HG03457 (cell line): Measurements from ENCODE around the gene RAF1.
A peak's percentile ranks its signal among the peaks of the same experiment; 100 is the strongest.
"Not testable (repeated sequence)": the region's sequence is repeated elsewhere in the genome, so short reads cannot be mapped to it uniquely, and the experiment has no call there.

ENCODE experiments used
- ATAC-seq: cut with Tn5 transposase; IDR thresholded peaks from one replicate; pipeline ENCODE4 v1.9.1; 2021; ENCODE audit warnings: moderate number of reproducible peaks; ENCODE audit not compliant: unreplicated experiment

The RAF1 gene

GRCh38 chr3:12562451-12562850 lies 101.5 kb downstream of the RAF1 start:
- no peak for ATAC-seq

- ATAC-seq, result no peak
Observed at GRCh38 chr3:12561397-12561796, 102.5 kb downstream of the RAF1 start.

GRCh38 chr3:12560505-12561190 lies 103.3 kb downstream of the RAF1 start:
- ATAC-seq, result peak; percentile 37

GRCh38 chr3:12559520-12559919 lies 104.4 kb downstream of the RAF1 start:
- no peak for ATAC-seq

- ATAC-seq, result no peak
Observed at GRCh38 chr3:12558706-12559105, 105.2 kb downstream of the RAF1 start.

- no peak for ATAC-seq
Observed at GRCh38 chr3:12557473-12558100, 106.3 kb downstream of the RAF1 start.

- peak; percentile 76 for ATAC-seq
Observed at GRCh38 chr3:12556690-12557472, 107.0 kb downstream of the RAF1 start, which contains the start of gene MKRN2. TSS of gene MKRN2 (plus strand) at chr3:12557087. CDS start at chr3:12557151, 64 bp downstream.

- no peak for ATAC-seq
Observed at GRCh38 chr3:12556314-12556689, 107.6 kb downstream of the RAF1 start.

GRCh38 chr3:12553921-12554391 lies 110.0 kb downstream of the RAF1 start:
- ATAC-seq, result no peak

GRCh38 chr3:12549971-12550760 lies 113.8 kb downstream of the RAF1 start:
- no peak for ATAC-seq

- no peak for ATAC-seq
Observed at GRCh38 chr3:12545473-12545791, 118.5 kb downstream of the RAF1 start, which contains the start of gene MKRN2OS. TSS of gene MKRN2OS (minus strand) at chr3:12545499. CDS start at chr3:12545464, 35 bp downstream.

GRCh38 chr3:12544652-12545472 lies 119.1 kb downstream of the RAF1 start:
- ATAC-seq, result no peak

- not testable (repeated sequence) for ATAC-seq
Observed at GRCh38 chr3:12543497-12543896, 120.4 kb downstream of the RAF1 start.

- ATAC-seq, result no peak
Observed at GRCh38 chr3:12541625-12542024, 122.3 kb downstream of the RAF1 start.

- no peak for ATAC-seq
Observed at GRCh38 chr3:12536423-12536822, 127.5 kb downstream of the RAF1 start.
